Measurements from ENCODE around the gene ZNFX1.
"Not testable (repeated sequence)": the region's sequence is repeated elsewhere in the genome, so short reads cannot be mapped to it uniquely, and the experiment has no call there.

The ZNFX1 gene

DNA sequence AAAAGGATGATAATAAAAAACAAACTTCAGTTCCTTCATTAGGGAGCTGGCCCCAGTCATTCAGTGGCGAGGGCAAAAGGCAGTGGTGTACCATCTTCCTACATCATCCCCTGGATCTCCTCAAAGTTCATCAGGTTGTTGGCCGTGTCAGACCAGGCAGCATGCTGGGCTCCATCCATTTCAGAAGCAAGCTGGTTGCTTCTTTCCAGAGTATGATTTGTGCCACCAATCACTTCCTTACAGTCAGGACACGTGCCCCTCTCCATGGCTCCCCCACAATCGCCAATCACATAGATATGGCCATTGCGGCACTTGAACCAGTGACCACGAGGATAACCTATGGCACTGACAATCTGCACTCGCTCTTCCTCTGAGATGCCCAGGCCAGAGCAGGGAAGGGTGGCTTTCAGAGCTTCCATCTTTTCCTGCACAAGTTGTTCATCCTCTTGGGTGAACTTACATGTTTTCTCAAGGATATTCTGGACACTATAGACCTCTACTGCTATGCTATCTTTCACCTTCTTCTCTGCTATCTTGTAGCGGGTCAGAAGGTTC, 30.6 kb downstream of the ZNFX1 start:
- no peak for DNase-seq

DNA sequence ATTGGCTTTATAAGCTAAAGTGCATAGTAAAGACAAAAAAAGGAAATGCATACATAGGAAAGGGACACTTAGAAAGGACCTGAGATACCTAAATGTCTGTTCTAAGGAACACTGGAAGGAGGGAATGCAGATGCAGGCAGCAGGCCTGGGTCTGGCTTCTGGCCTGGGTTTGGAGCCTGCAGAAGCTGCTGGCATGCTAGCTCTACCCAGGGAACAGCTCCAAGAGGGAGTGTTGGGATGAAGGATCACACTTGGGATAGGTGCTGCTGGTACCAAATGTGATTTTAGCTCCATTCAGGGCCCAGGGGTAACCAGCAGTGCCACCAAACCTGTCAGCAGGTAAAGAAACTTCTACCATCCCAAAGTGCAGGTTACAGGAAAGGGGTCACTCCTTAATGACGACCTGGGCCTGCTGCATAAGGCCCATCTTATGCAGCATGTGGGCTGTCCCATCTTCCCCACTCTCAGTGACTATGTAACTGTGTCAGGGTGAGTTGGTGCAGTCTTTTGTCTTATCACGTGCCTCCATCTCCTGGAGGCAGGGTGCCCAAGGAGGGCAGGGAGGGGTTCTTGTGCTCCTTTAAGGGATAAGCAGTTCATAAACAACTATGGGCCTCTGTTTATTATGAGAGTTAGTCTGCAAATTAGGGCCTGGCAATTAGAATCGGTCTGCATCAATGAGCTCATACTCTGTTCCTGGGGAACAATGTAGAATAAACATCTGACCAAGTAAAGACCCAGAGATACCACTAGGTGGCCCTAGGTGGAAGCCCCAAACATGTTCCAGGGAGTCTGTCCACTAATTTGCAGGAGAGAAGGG, 31.7 kb downstream of the ZNFX1 start:
- DNase-seq: peak; percentile 52

DNA sequence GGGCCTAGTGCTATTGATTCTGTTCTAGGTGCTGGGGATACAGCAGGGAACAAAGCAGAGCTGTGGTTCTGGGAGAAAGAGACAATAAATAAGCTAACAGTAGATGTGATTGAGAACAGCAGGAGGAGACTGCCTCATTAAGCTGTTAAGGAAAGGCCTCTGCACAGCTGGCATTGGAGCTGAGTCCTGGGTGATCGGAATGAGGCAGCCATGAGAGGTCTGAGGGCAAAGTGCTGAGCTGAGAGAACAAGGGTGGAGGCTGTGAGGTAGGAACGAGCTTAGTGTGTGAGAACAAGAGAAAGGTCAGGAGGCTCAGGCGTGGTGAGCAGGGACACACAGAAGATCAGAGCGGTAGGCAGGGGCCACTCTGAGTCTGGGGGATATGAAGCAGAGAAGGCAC, 40.3 kb downstream of the ZNFX1 start:
- DNase-seq: no peak

DNA sequence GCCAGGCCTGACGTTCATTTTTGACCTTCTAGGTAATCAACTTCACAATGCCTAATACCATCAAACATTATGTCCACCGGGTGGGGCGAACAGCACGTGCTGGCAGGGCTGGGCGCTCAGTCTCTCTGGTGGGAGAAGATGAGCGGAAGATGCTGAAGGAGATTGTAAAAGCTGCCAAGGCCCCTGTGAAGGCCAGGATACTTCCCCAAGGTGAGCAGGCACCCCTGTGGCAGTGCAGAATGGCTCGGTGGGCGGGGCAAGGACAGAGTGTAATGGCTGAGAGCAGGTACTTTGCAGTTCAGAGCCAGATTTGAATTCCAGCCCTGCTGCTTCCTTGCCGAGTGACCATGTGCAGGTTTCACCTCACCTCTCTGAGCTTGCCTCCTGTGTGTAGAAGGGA, 41.6 kb downstream of the ZNFX1 start:
- no peak for DNase-seq

DNA sequence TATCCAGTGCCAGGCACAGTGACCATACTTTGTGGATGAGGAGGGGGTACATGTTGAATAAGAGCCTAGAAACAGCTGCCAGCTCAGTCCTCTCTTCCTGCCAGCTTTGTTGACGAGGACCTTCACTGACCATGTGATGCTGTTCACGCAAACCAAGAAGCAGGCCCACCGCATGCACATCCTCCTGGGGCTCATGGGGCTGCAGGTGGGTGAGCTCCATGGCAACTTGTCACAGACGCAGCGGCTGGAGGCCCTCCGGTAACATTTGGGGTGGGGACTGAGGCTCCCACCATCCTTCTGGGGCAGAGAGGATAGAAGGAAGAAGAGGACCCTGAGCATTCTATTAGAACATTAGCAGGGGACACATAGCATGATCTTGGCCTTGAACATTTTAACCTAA, 43.0 kb downstream of the ZNFX1 start:
- DNase-seq: no peak

DNA sequence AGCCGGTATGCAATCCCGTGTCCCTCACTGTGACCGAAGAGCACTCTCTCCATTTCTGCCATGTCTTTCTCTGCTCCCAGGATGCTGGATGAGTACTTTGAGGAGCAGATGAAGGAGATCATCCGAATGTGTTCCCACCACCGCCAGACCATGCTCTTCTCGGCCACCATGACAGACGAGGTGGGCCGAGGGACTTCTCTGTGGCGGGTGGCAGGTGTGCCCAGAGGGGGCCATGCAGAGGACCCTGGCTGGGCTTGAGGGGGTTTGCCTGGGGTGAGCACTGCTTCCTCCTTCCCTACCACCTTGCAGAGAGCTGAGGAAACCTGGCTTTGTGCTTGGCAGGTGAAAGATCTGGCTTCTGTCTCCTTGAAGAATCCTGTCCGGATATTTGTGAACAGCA, 44.6 kb downstream of the ZNFX1 start:
- no peak for DNase-seq

DNA sequence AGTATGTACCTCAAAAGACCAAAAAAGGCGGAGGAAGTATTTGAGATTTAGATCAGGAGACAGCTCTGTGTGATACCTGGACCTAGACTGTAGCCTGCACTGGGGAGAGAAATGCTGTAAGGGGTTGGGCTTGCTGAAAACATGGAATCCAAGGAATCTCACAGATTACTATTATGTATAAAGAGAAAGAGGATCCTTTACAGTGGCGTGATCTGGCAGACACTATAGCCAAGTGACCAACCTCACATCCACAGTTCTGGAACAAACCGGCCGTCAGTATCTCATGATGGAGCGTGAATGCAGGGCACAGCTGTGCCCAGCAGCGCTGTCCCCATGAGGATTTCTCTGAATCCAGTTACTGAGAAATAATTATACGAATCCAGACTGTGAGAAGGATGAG, 46.4 kb downstream of the ZNFX1 start:
- no peak for DNase-seq

DNA sequence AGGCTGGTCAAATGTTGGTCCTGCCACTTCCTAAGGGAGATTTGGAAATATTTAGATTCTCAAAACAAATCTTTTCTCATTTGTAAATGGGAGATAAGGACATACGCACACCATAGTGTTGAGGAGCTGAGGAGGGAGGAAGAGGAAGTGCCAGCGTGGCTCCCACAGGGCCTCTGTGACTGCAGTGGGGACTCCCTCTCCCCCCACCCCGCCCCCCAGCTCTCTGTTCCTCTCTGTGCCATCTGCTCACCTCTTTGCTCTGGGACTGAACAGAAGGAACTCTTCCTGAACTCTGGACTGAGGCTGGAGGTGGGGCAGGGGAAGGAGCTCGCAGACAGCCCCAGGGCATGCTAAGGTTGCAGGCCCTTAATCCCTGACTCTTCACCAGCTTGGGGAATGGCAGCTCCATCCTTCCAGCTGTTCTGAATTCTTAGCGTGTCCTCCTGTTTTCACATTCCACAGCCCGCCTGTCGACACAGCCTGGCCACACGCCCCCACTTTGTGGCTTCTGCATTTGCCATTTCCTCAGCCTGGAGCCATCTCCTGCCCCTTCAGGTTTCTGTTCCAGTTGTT, 47.2 kb downstream of the ZNFX1 start:
- DNase-seq: no peak

DNA sequence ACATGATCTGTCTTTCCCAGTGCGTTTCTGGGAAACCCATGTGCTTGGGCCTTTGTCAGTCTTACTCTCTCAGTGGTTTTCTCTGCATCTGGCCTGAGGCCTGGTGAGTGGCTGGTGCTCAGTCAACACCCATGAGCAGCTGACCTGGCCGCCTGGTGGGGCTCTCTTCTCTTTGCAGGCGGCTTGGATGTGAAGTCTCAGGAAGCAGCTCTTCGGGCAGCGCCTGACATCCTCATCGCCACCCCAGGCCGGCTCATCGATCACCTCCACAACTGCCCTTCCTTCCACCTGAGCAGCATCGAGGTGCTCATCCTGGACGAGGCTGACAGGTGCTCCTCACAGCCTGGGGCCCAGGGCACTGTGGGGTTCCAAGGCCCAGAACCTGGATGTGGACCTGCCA, 47.8 kb downstream of the ZNFX1 start:
- no peak for DNase-seq

DNA sequence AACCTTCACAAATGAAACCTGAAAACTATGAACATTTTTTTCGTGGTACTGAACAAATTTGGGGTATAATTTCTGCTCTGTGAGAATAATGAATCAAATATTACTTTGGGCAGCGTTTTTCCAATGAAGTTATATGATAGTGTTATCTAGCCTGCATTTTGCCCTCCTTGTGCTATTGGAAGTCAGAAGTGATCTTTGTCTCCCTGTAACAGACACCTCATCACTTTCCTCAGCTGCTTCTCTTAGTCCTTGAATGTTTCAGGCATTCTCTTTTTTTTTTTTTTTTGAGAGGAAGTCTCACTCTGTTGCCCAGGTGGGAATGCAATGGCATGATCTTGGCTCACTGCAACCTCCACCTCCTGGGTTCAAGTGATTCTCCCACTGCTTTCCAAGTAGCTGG, 48.5 kb downstream of the ZNFX1 start:
- no peak for DNase-seq

DNA sequence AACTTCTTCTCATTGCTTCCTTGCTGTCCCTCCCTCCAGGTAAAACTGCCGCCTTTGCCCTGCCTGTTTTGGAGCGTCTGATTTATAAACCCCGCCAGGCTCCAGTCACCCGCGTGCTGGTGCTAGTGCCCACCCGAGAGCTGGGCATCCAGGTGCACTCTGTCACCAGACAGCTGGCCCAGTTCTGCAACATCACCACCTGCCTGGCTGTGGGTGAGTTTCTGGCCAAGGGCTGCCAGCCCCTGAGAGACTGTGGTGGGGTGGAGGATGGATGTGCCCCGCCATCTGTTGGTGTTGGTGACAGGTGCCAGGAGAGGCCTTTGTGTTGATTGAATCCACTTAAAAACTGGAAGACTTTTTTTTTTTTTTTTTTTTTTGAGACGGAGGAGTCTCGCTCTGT, 49.2 kb downstream of the ZNFX1 start:
- peak; percentile 92 for DNase-seq

DNA sequence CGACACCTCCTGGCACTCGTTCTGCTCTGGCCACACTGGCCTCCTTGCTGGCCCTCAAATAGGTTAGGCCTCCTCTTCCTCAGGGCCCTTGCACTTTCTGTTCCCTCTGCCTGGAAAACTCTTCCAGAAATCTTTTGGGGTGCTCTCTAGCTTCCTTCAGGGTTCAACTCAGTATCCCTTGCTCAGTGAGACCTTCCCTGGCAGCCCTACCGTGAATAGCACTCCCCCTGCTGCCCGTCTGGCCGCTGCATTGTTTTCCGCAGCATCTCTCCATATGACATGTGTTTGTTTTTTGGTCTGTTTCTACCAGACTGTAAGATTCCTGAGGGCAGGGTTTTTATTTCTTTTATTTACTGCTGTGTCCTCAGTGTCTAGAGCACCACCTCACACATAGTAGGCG, 52.0 kb downstream of the ZNFX1 start:
- DNase-seq: no peak

DNA sequence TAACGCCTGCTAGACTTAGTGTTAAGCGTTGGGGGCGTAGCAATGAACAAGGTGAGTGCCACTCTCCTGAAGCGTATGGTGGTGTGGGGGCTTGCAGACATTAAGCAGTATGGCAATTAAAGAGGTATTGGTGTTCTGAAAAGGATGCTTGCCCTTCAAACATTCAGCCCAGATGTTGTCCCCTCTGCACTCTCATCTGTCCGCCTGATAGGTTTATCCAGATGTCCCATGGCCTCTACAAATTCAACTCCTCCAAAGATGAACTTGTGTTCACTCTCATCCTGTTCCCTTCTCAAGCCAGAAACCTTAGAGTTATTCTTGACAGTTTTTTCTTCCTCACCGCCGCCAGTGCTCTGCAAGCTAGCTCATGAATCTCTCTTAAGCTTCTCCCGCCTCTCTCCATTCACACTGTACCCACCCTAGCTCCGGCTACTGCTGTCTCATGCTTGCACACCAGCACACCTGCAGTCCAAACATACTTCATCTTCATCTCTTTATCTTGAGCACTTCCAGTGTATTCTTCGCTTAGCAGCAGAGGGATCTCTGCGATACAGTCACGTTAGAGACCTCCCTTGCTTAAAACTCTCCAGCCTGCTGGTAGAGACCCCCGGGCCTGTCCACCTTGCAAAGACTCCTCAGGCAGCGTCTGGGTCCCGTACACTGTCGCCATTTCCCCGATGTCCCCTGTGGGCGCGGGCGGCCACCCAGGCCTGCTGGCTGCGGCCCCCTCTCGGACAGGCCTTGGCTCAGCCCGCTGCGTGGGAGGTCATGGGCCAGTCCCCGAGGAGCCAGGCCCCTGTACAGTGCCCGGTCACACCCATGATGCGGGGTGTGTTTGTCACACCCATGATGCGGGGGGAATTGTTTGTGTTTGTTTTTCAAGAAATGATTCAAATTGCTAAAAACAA, 57.7 kb downstream of the ZNFX1 start:
- no peak for DNase-seq

DNA sequence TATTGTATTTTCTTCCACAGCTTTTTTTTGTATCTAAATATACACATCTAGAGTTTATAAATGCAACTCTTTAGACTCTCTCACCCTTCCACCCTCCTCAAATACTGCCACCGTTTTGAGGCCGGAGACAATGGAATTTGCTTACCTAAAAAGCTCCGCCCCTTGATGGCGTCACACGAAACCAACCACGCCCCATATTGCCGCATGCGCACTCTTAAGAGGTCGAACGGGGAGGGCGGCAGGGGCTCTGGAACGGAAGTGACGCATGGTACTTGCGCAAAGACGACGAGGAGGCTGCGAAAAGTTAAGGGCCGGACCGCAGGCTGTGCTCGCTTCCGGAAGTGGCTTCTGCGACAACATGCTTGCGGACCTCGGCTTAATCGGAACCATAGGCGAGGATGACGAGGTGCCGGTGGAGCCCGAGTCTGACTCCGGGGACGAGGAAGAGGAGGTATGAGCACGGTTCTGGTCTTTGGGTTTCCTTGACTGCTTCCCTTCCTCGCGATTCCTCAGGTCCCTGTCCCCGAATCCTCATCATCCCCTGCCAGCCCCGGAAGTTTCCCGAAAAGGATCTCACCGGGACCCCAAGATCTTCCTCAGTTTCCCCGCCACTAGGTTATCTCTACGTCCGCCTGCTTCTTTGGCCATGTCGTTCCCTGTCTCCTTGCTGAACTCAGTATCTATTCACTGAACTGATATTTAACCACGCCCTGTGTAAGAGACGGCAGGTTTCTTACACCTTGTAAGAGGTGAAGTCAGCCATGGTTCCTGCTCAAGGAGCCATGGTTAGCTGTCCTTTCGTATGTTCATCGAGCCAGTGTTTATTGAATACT, 58.5 kb downstream of the ZNFX1 start, which contains the start of gene DDX27:
Gene DDX27 (plus strand): TSS at position 326 of the 833 bp plus-strand sequence. CDS start 33 bp downstream, at position 359.
- DNase-seq: peak; percentile 98

DNA sequence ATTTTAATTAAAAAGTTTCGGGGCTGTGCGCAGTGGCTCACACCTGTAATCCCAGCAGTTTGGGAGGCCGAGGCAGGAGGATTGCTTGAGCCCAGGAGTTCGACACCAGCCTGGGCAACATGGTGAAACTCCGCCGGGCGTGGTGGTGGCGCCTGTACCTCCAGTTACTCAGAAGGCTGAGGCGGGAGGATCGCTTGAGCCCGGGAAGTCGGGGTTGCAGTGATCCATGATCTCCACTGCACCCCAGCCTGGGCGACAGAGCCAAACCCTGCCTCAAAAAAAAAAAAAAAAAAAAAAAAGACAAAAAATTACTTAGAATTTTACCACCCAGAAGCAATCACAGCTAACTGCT, 59.1 kb downstream of the ZNFX1 start:
- DNase-seq: not testable (repeated sequence)

DNA sequence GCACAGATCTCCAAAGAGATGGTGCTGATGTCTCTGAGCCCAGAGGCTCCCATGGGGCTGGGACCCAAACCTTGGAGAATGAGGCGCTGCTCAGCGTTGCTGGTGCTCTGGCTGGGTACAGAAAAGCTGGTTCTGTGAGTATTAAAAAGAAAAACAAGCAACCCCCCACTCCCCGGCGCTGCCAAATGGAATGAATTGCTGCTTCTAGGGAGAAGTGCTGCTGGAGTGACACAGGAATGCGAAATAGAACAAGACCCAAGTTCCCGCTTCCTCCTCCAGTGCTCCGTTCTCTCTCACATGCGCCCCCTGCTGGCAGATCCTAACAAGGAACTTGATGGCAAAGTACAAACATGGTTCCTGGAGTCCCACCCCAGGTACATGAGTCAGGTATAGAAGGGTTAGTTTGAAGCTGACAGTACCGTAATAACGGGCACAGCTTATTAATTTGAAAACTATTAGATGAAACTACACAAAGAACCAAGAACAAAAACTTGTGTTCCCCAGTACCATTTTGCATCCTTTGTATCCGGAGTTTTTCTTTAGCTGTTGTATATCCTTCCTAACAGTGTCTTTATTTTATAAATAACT, 60.8 kb downstream of the ZNFX1 start:
- peak; percentile 85 for DNase-seq

DNA sequence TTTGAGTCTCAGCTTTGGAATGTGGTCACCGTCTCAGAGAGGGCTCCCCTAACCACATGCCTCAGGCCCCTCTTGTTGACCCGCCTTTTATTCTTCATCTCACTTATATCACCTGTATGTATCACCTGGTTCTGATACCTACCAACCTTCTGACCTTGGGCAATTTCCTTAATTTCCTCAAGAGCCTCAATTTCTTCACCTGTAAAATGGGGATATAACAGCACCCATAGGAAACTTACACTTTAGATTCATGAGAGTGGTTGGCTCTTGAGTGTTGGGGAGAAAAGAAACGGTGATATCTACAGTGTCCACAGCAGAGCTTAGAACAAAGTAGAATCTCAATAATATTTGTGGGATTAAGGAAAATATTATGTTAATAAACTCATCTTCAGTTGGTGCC, 62.6 kb downstream of the ZNFX1 start:
- no peak for DNase-seq

DNA sequence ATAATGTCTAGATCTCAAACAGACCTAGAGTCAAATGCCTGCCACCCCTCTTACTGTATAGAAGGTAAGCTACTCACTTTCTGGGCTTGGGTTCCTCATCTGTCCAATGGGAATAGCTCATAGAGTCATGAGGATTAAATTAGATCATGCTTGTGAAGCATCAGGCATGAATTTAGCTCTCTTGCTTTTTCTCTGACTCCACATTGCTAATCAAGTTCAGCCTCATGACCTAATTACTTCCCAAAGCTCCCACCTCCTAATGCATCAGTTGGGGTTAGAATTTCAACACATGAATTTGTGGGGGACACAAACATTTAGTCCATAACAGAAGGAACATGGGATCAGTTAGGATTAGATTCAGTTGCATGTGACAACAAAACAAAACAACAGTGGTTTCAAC, 63.3 kb downstream of the ZNFX1 start:
- DNase-seq: no peak

DNA sequence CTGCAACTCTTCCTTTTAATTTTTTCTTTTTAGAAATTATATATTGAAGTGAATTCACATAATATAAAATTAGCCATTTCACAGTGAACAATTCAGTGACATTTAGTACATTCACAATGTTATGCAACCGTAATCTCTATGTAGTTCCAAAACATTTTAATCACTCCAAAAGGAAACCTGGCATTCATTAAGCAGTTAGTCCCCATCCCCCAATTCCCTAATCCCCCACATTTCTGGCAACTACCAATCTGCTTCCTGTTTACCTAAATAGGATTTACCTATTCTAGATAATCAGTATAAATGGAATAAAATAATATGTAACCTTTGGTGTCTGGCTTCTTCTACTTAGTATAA, 67.1 kb downstream of the ZNFX1 start:
- DNase-seq: no peak

DNA sequence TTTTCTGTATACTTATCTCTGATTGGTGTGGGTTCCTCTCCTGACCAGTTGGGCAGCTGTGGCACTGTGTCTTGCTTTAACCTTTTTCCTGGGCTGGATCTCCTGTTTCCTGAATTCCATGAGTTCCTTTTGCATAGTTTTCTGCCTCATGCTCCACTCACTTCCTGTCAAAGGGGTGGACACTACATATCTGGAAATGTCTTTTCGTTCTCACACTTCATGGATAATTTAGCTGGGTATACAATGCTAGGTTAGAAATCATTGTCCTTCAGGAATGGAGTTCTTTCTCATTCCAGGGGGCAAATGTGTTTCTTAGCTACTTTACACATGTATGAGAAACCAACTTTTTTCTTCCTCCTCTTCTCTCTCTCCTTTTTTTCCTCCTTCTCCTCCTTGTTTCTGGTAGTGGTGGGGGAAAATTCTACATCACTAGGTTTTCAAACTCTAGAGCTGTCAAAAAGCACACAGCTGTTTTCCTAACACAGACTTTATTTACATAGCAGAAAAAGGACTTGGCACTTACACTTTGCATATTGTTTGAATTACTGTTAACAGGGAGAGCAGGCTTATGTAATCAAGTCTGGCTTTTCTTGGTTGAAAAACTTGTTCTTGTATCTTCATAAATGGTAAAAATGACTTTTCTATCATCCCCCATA, 67.6 kb downstream of the ZNFX1 start:
- DNase-seq: no peak

DNA sequence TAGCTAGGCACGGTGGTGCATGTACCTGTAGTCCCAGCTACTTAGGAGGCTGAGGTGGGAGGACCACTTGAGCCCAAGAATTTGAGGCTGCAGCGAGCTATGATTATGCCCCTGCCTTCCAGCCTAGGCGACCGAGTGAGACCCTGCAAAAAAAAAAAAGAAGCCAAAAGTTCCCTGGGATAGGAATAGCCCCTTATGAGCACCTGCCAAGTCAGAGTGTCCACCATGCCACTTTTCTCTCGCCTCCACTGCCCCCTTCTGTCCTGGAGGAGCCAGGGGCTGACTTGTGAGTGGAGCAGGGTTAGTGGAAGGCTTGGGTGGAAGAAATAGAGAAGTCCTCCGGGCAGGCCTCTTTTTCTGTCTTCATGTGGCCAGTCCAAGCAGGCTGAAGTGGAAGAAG, 70.8 kb downstream of the ZNFX1 start:
- DNase-seq: no peak

DNA sequence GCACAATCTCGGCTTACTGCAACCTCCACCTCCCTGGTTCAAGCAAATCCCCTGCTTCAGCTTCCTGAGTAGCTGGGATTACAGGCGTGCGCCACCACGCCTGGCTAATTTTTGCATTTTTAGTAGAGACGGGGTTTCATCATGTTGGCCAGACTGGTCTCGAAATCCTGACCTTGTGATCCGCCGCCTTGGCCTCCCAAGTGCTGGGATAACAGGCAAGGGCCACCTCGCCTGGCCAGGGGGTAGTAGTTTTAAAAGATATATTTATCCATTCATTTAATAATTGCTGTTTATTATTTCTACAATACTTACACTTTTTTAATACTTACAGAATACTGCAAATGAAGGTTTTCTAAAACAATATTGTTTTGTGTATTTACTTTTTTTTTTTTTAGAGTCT, 74.1 kb downstream of the ZNFX1 start:
- DNase-seq: no peak

All from NCI-H1105 (cell line).